GM19463 (cell line): ENCODE data around the gene ELL.

Experiments
- ATAC-seq: cut with Tn5 transposase; IDR thresholded peaks from one replicate; pipeline ENCODE4 v1.9.1; 2021; ENCODE audit warnings: mild to moderate bottlenecking, moderate library complexity; ENCODE audit not compliant: unreplicated experiment

ELL gene

DNA sequence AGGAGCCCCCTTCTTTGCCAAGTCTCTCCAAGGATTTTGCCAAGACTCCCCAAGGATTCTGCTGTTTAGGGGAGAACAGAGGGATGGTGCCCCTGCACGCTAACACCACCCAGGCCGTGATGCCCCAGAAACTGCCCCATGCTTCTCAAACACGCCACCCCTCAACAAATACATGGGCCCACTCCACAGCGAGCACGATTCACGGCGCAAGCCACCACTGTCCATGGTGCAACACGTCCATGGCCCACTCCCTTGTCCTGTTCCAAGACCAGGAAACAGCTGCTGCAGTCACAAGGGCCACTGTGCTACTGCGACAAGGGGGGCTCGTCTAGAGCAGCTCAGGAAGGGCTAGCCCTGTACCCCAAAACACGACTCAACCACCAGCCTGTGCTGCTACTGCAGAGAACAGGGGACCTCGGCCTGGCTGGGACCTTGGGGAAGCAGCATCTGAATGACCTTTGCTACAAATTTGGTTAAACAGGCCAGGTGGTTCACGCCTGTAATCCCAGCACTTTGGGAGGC, 47.4 kb downstream of the ELL start:
- ATAC-seq: no peak

DNA sequence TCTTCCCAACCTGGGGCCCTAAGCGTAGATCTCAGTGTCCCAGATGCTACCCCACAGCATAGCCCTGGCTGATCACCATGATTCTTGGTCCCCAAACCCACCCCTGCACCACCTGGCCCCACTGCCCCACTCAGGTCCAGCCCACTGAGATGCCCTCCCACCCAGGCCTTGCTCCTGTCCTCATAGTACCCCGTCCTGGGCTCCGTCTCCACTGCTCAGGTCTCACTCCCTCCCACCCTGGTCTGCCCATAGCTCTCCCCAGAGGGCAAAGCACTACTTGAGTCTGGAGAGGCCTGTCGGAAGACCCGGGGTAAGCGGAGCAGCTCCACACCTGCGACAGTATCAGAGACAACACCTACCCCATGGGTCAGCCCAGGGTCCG, 48.2 kb downstream of the ELL start:
- ATAC-seq: no peak

DNA sequence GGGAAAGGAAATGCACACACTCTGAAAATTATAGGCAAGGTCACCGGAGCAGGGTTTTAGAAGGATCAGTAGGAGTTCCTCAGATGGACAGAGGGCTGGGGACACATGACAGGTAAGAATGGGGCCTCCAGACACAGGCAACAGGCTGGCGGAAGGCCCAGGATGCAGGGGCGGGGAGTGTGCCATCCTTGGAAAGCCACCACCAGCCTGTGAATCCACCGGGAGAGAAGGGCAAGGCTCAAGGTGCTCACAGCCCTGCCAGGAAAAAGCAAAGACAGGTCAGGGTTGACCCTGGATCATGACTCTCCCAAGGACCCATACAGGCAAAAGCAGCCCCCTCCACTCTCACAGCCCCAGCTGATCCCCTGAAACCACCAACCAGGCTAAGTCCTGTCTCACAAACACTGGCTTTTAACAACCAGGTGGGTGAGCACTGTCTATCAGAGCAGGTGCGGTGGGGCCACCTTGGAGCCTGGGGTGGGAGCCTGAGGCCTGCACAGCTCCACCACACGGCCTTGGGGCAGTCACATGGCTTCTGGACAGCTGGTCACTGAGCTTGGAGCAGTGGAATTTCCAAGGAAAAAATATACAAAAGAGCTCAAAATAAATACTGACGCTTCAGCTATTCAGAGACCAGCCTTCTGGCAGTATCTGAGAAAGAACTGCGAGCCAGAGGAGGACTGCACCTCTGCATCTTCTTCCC, 48.7 kb downstream of the ELL start:
- no peak for ATAC-seq

DNA sequence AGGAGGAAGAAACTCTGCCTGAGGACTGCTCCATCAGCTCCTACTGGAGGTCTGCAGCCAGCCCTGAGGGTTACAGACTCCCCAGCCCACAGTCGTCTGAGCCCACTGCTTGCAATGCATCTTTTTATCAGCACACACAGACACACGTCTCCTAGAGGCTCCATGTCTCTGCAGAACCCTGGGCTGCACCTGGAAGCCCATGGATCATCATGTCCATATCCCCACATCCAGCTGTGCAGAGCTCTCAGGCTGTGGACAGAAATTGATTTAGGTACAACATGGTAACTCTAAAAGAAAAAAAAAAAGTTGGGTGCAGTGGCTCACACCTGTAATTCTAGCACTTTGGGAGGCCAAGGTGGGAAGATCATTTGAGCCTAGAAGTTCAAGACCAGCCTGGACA, 51.1 kb downstream of the ELL start:
- no peak for ATAC-seq

DNA sequence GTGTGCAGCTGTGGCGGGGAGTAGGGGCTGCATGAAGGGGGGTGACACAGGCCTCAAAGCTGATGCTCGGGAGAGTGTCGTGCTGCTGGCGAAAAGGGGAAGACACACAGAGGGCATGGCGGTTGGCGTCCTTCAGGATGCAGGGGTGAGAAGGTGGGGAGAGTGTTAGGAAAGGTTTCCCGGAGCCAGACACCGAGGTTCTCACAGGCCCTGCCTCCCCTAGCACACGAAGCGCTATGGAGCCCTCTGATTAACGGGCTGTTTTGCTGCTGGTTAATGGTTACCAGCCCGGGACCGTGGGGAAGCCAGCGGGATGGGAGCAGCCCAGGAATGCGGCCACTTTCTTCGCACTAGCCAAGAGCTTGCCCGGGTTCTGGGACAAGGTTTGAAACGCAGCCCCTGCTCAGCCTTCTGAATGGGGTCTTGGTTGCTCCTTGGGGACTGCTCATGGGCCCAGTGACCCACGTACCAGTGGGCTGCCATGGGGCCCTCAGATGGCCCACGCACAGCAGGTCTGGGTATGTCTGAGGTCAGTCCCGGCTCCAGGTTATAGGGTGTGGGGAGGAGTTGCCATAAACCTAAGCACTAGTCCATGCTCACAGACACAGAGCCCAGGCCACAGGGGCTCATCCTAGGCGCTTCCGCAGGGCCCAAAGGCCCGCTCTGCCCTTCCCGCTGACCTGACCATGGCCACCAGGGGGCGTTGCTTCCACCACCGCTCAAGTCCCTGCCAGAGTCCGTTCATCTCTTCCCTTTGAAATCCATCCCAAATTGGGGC, 52.6 kb downstream of the ELL start:
- ATAC-seq: no peak

DNA sequence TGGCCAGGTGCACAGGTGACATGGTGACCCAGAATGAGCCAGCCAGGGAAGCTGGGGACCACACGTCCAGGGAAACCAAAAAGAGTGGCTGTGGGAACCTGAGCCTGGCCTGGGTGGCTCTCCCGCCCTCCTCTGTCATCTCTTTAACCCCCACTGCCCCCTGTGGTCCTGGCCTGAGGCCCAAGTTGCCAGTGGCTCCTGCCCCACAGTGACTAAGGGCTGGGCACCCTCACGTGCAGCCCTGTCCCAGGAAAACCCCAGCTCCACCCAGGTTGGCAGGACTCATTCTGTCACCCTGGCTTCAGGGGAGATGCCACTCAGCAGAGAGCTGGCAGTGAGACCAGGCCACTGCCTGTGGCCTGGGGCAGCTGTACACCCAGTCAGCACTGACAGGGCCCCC, 53.4 kb downstream of the ELL start:
- ATAC-seq: no peak

DNA sequence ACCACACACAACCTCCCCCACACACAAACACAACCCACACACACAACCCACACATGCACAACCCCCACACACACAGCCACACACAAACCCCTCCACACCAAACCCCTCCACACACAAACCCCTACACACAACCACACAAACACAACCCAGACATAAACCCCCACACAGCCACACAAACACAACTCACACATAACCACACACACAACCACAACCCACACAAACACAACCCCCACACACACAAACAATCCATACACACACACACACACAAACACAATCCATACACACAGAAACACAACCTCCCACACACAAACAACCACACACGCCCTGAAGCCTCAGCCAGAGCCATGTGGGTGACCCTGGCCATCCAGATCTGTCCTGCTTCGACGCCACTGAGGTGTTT, 53.9 kb downstream of the ELL start:
- ATAC-seq: no peak

DNA sequence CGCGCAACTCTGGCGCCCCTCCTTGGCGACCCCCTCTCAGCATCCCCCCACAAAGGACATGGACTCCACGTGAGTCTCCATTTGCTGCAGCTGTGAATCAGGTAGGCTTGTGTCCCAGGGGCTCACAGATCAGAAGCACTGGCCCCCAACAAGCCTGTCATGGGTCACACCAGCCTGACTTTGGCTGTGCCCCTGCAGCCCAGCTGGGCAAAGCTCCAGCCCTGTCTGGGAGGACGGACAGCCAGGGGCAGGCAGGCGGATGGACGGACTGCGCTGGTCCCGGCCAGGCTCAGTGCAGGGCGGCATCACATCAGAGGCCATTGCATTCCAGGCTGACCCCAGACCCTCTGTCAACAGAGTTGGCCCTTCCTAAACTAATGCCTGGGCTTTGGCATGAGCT, 55.5 kb downstream of the ELL start:
- no peak for ATAC-seq

DNA sequence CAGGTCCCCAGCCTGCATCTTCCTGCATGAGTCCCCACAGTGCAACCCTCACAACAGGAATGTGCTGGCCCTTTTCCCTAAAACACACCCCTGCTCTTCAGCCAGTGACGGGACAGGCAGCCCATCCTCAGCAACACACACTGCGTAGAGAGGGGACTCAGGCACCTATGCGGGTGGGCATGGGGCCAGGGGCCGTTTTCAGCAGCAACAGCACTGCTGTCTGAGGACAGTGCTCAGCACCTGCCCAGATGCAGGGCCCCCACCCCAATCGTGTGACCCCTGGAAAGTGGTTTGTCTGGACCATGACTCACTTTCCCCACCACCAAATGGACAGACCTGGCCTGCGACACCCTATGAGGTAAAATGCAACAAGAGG, 55.9 kb downstream of the ELL start:
- ATAC-seq: no peak

DNA sequence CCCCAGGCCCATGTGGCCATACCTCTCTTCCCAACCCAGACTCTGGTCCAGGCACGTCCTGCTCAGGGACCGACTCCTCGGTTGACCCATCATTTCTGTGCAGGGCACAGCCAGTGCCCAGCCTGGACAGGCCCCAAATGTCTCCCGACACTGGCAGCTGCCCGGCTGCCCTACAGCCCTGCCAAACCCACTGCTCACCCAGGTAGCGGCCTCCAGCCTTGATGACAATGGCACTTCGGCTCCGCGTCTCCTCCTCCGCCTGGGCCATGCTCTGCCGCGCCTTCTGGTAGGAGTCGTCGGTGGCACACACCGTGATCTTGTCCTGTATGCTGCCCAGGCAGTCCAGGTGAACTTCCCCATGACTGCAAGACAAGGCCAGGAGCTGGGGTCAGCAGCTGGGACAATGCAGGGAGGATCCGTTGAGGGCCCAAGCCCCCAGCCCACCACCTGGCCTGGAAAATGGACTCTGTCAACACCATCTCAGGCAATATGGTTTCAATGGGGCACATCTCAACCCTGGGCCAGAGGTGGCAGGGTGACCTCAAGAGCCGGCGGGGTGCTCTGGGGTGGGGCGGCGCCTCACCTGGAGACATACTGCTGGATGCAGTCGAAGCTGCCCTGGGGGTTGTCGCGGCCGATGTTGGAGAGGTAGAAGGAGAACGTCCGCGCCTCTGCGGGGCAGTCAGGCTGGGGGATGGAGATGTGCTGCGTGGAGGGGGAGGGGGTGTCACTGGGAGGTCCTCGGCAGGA, 56.5 kb downstream of the ELL start:
- ATAC-seq: no peak

DNA sequence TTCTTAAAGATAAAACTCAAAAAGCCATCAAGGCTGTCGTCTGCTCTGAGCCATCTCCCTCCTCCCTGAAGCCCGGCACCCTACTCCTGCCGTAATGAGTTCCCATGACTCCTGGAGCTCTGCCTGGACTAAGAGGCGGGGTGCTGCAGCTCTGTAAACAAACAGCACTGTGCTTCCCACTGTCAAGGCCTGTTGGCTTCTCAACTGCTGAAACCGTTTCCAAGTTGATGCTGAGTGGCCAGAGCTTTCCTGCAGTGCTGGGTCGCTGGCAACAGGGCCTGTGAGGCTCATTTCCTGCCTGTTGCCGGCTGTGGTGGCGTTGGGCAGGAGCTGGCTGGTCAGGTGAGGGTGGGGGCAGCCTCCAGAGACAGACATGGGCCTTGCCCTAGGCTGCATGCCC, 57.2 kb downstream of the ELL start:
- ATAC-seq: no peak

DNA sequence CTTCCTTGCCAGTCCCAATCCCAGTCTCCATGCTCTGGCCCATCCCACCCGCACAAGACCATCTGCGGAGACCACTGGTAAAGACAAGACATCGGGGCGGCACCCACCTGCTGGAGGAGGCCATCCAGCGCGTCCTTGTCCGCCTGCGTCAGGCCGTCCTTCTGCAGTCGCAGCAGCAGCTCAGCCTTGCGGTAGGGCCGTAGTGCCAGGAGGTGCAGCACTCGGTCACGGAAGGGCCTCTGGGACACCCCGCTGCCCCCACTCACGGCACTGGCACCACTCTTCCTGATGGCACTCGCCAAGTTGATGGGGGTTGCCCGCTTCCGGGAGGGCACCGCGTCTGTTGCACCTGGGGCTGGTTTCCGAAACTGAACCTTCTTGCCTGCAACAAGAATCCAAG, 60.4 kb downstream of the ELL start:
- no peak for ATAC-seq

DNA sequence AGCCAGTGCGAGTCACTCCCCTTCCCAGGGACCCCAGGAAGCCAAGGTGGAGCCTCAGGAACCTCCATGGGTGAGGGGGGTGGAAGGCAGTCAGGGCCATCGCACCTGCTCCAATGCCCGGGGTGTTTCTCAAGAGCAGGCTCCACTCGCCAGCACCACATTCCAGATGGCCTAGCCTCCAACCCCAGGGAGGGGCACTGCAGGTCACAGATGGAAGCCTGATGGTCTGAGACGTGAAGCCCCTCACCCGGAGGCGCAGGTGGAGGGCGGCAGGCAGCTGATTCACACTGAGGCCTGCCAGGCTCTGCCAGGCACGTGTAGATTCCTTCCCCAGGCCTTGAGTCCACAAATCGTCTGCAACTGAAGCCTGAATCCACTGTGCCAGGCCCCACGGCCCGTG, 61.0 kb downstream of the ELL start:
- ATAC-seq: no peak

DNA sequence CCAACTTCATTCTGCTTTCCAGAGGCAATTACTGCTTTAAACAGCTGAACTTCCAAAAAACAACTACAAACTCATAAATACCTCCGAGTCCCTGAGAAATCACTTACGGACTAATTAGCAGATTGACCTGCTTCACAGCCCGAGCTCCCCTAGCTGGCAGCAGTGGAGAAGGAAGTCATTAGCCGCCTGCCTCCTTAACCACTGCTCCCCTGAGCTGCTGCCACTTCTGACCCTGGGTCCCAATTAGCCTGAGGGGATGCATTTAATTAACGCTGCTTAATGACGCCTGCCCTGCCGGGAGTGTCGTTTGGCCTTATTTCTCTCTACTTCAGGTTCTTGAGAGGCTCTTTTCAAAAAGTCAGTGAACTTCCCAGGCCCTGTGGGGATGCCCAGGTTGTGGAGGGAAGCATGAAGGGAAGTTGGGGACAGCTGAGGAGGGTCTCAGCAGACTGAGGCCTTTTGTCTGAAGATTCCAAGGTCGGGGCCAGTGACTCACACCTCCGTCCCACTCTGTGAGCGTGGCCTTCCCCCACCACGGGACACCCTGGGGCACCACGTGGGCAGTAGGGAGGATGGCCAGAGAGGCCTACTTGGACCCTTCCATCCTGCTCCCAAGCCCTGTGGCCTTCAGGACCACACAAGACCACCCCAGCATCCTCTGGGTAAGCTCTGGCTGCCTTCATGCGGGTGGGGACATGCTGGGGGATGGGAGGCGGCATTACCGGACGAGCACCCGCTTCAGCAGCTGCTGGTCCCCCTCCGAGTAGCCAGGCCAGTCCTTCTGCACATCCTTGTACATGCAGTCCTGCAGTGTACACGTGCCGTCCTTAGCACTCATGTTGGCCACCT, 64.2 kb downstream of the ELL start:
- ATAC-seq: no peak

DNA sequence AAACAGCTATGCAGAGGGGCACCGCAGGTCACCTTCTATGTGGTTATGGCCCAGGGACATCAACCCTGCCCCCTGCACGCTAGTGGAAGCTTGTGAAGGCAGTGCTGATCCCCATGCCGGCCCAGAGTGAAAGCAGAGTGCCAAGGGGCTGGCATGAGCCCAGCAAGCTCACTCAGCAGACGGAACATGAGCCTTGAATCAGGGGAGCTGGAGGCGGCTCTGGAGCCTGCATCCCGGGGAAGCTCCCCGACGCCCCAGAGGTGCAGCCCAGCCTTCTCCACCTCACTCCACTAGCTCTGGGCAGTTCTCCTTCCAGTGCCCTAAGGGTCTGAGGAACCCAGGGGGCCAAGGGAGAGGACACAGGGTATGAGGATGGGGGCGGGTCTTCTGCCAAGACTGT, 64.9 kb downstream of the ELL start:
- no peak for ATAC-seq

DNA sequence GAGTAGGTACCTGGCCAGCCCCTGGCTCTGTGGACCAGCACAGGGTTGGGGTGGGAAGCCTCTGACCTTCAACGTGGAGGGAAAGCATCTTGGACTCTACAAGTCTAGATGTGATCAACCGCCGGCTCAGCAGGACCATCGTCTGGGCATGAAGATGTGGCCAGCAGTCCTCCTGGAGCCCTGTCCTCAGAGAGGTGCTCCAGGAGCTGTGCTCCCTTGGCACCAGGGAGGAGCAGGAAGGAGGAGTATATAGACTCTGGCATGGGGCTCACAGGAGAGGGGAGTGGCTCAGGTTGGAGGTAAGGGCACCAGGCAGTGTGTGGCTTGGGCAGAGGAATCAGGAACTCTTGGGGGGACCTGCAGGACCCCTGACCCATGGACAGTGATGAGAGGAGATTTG, 65.6 kb downstream of the ELL start:
- no peak for ATAC-seq

DNA sequence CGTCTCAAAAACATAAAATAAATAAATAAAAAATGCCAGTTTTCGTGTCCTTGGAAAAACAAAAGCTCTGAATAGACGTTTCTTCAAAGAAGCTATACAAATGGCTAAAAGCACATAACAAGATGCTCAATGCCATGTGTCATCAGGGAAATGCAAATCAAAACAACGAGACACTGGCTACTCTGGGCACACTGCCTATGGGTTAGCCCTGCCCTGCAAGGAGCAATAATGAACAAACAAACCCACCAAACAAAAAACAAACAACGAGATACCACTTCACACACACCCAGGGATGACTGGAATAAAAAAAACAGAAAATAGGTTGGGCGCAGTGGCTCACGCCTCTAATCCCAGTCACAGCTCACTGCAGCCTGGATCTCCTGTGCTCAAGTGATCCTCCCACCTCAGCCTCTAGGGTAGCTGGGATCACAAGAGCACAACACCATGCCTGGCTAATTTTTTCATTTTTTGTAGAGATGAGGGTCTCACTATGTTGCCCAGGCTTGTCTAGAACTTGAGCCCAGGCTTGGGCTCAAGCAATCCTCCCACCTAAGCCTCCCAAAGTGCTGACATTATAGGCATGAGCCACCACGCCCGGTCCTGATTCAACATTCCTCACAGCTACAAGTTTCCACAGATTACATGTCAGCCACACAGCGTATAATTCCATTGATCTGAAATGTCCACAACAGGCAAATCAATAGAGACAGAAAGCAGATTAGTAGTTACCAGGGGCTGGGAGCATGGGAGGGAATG, 68.4 kb downstream of the ELL start:
- no peak for ATAC-seq

DNA sequence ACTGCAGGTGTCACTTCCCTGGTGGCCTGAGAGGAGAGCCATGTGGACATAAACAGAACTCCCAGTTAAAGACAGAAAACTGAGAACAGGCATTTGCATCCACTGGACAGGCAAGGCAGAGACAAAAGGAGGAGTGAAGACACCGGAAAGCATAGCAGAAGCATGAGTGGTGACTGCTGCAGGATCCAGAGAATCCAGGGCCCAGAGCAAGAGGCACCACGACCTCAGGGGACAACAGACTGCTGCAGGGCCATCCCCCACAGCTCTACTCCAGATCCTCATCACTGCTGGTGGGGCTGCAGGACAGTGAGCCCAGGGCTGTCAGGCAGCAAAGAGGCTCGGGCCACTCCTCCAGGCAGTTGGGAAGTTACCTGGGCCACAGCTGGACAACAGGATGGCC, 69.5 kb downstream of the ELL start:
- ATAC-seq: no peak

DNA sequence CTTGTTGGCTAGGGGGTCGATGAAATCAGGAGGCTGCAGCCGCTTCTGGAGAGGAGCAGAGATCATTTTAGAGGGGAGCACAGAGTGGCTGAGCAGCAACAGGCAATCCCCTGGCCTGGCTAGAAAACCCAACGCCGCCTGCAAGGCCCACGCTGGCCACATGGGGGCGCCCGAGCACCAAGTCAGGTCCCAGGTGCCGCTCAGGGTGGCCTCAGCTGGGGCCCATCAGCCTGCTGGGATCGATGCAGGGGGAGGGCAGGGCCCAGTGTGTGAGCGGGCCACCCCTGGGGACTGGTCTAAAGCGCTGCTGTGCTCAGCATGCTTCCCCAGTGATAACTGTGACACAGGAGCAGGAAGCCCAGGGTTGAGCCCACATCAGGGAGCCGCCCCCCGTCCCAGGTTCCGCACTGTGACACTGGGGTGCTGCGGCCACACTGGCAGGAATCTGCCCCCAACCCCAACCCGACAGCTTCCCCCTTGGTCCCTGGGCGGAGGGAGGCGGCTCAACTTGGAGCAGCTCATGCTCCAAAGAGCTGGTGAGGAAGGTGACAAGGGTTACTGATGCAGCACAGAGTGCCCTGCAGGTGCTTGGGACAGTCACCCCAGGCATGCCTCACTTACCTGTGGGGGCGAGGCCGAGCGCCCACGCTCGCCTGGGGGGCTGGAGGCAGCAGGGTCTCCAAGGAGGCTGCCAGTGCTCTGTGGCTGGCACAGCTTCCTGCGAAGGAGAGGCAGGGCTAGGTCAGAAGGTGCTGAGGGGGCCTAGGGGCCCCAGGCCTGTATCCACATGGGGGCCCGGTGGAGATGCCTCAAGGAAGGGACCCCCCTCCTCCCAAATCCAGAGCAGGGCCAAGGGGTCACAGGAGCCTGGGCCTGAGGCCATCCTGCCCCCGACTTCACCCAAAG, 70.7 kb downstream of the ELL start:
- no peak for ATAC-seq
